DND-41 (cell line): ENCODE data around the gene PRKCA.

Source experiments
- ATAC-seq: fragments of 200-7000 bp; cut with Tn5 transposase; 3 replicates; pipeline ENCODE4 v1.9.1; 2021; ENCODE audit warnings: low read depth; ENCODE audit not compliant: insufficient read depth
- DNase-seq: peaks from one replicate; pipeline ENCODE4 v3.0.0-alpha.2; 2020
- H2AFZ ChIP-seq: 2 replicates; pipeline ENCODE4 v1.6.0; 2012; ENCODE audit warnings: low read depth, low read length
- H3K27ac ChIP-seq: 2 replicates; pipeline ENCODE4 v1.5.1; 2012; ENCODE audit warnings: low read length, inconsistent platforms
- H3K27me3 ChIP-seq: fragments of 200-600 bp; sonication (generic); 2 replicates; pipeline ENCODE4 v1.6.0; 2012; ENCODE audit warnings: low read length, mild to moderate bottlenecking, inconsistent platforms; ENCODE audit not compliant: insufficient read depth, poor library complexity
- H3K36me3 ChIP-seq: 2 replicates; pipeline ENCODE4 v1.5.1; 2012; ENCODE audit warnings: low read length, inconsistent platforms; ENCODE audit not compliant: insufficient read depth
- H3K4me1 ChIP-seq: 2 replicates; pipeline ENCODE4 v1.5.1; 2012; ENCODE audit warnings: mild to moderate bottlenecking, low read length; ENCODE audit not compliant: insufficient read depth
- H3K4me2 ChIP-seq: 2 replicates; pipeline ENCODE4 v1.6.0; 2012; ENCODE audit warnings: mild to moderate bottlenecking, moderate library complexity, low read length, inconsistent platforms; ENCODE audit not compliant: insufficient read depth
- H3K4me3 ChIP-seq, 2 experiments: fragments of 200-600 bp in 1 of 2; shearing (Covaris generic) in 1 of 2; 2 replicates each; pipeline ENCODE4 v1.5.1; 2012 to 2016; ENCODE audit warnings: inconsistent platforms in 2 of 2, low read length in 2 of 2, mild to moderate bottlenecking in 2 of 2, low read depth in 1 of 2, moderate library complexity in 1 of 2
- H3K79me2 ChIP-seq: 2 replicates; pipeline ENCODE4 v1.6.0; 2012; ENCODE audit warnings: low read length, inconsistent platforms; ENCODE audit not compliant: insufficient read depth
- H3K9ac ChIP-seq: 2 replicates; pipeline ENCODE4 v1.6.0; 2012; ENCODE audit warnings: low read depth, mild to moderate bottlenecking, inconsistent platforms, low read length, moderate library complexity
- H3K9me3 ChIP-seq: 2 replicates; pipeline ENCODE4 v1.5.1; 2012; ENCODE audit warnings: low read length, moderate library complexity, mild to moderate bottlenecking, inconsistent platforms; ENCODE audit not compliant: insufficient read depth, severe bottlenecking
- H4K20me1 ChIP-seq: 2 replicates; pipeline ENCODE4 v1.6.0; 2012; ENCODE audit warnings: low read length; ENCODE audit not compliant: insufficient read depth
- CTCF ChIP-seq: IDR thresholded peaks from 2 replicates; pipeline ENCODE4 v1.5.1; 2012; ENCODE audit warnings: borderline replicate concordance, low read length, moderate library complexity, mild to moderate bottlenecking; ENCODE audit not compliant: poor library complexity, severe bottlenecking; ENCODE audit errors: extremely low read depth
- EZH2 ChIP-seq: IDR thresholded peaks from 3 replicates; pipeline ENCODE4 v1.6.1; 2012; ENCODE audit warnings: borderline replicate concordance, low read depth, mild to moderate bottlenecking, moderate library complexity, low read length, inconsistent platforms; ENCODE audit not compliant: severe bottlenecking

Gene PRKCA

GRCh38 chr17:66353937-66354401, 51.6 kb downstream of the PRKCA start:
- Histone ChIP-seq H3K9me3 (no peaks in the 10 kb centered on the region), H3K4me2 (no peak overlapping the region), H3K9ac (no peak overlapping the region), H3K4me3 (no peak overlapping the region), H3K79me2 (peaks cover 82% of the 10 kb centered on the region), H3K27me3 (no peaks in the 10 kb centered on the region), H2AFZ (no peak overlapping the region), H3K4me1 (peaks cover 3% of the 10 kb centered on the region; the same call in 1 of the 2 replicates), H3K36me3 (no peaks in the 10 kb centered on the region), H3K27ac (no peak overlapping the region), H4K20me1 (peaks cover 34% of the 10 kb centered on the region; the same call in 1 of the 2 replicates)
- DNase-seq: no peak
- TF ChIP-seq CTCF: no peak
- no peak for TF ChIP-seq EZH2
- ATAC-seq: no peak

- Histone ChIP-seq H3K27ac (no peak overlapping the region), H3K9ac (no peak overlapping the region), H3K27me3 (no peaks in the 10 kb centered on the region), H3K36me3 (no peaks in the 10 kb centered on the region), H3K9me3 (no peaks in the 10 kb centered on the region), H3K79me2 (peaks cover 82% of the 10 kb centered on the region), H3K4me3 (no peak overlapping the region), H2AFZ (no peak overlapping the region), H3K4me1 (peaks cover 3% of the 10 kb centered on the region; the same call in 1 of the 2 replicates), H4K20me1 (peaks cover 29% of the 10 kb centered on the region; the same call in 1 of the 2 replicates), H3K4me2 (no peak overlapping the region)
- TF ChIP-seq EZH2 (no peak), CTCF (no peak)
- ATAC-seq (no peak), DNase-seq (no peak)
Observed at GRCh38 chr17:66354472-66354871, 52.1 kb downstream of the PRKCA start.

- peaks cover 3% of the 10 kb centered on the region; the same call in 1 of the 2 replicates for H3K4me1 ChIP-seq
- TF ChIP-seq CTCF: no peak
- TF ChIP-seq EZH2: no peak
- no peaks in the 10 kb centered on the region for H3K9me3 ChIP-seq
- ATAC-seq (no peak), DNase-seq (no peak)
- no peaks in the 10 kb centered on the region for H3K36me3 ChIP-seq
- H3K9ac ChIP-seq: no peak overlapping the region
- peaks cover 81% of the 10 kb centered on the region for H3K79me2 ChIP-seq
- no peaks in the 10 kb centered on the region for H3K27me3 ChIP-seq
- no peak overlapping the region for H3K27ac ChIP-seq
- peaks cover 29% of the 10 kb centered on the region; the same call in 1 of the 2 replicates for H4K20me1 ChIP-seq
- H3K4me3 ChIP-seq: no peak overlapping the region
- no peak overlapping the region for H2AFZ ChIP-seq
- H3K4me2 ChIP-seq: no peak overlapping the region
Observed at GRCh38 chr17:66354981-66355380, 52.6 kb downstream of the PRKCA start.
